ENCODE results near the gene USP35. TPM values are rescaled to one million over a fixed set of nuclear protein-coding genes. Genes with fewer than 3 reads are reported as not detected.

The USP35 gene
- total RNA-seq, 4 donors from 2014 or later = 7.1 to 14.5 (median 10.6) TPM

- no peak overlapping the region for H3K27ac ChIP-seq
- no peaks in the 10 kb centered on the region for H3K9me3 ChIP-seq
- WGBS, 2 donors (ENCODE audit: low coverage in 1 of 2) = no CpG with 5 or more reads among the region's 40 CpGs
- no peak overlapping the region for H3K4me3 ChIP-seq
- peaks cover 0 to 33% (median 3%) of the 10 kb centered on the region in 3 donors for H3K4me1 ChIP-seq
- no peaks in the 10 kb centered on the region for H3K27me3 ChIP-seq
- H3K36me3 ChIP-seq = peaks cover 0 to 52% of the 10 kb centered on the region in 2 donors
- no peak for TF ChIP-seq POLR2AphosphoS5 (IDR thresholded peaks at IDR 0.05)
- no peak for TF ChIP-seq POLR2A (IDR thresholded peaks at IDR 0.05)
- TF ChIP-seq CTCF (IDR thresholded peaks at IDR 0.05) = no peak
- no peak for TF ChIP-seq EP300 (IDR thresholded peaks at IDR 0.05)
- no peak for ATAC-seq
These were observed 8.0 kb downstream of the USP35 start for GRCh38 chr11:78196661-78197091.

GRCh38 chr11:78197816-78198215, 9.1 kb downstream of the USP35 start:
- Histone ChIP-seq H3K9me3 (no peaks in the 10 kb centered on the region), H3K27me3 (no peaks in the 10 kb centered on the region), H3K36me3 (peaks cover 0 to 63% of the 10 kb centered on the region in 2 donors), H3K4me3 (no peak overlapping the region), H3K27ac (no peak overlapping the region), H3K4me1 (peaks cover 0 to 23% (median 1%) of the 10 kb centered on the region in 3 donors)
- ATAC-seq = no peak
- TF ChIP-seq CTCF (IDR thresholded peaks at IDR 0.05) (no peak), EP300 (IDR thresholded peaks at IDR 0.05) (no peak), POLR2AphosphoS5 (IDR thresholded peaks at IDR 0.05) (no peak), POLR2A (IDR thresholded peaks at IDR 0.05) (no peak)
- 80% methylated on average over 1 of the region's 8 CpGs; no CpG with 5 or more reads in 1 of the 2 donors for WGBS, 2 donors (ENCODE audit: low coverage in 1 of 2)

GRCh38 chr11:78199015-78199652, 10.4 kb downstream of the USP35 start:
- TF ChIP-seq EP300 (IDR thresholded peaks at IDR 0.05) = no peak
- TF ChIP-seq POLR2A (IDR thresholded peaks at IDR 0.05) = no peak
- TF ChIP-seq CTCF (IDR thresholded peaks at IDR 0.05) = no peak
- no peak for TF ChIP-seq POLR2AphosphoS5 (IDR thresholded peaks at IDR 0.05)
- Histone ChIP-seq H3K4me3 (no peak overlapping the region), H3K36me3 (peaks cover 0 to 67% of the 10 kb centered on the region in 2 donors), H3K27ac (no peak overlapping the region), H3K4me1 (peaks cover 0 to 16% (median 0%) of the 10 kb centered on the region in 3 donors), H3K27me3 (no peaks in the 10 kb centered on the region), H3K9me3 (no peaks in the 10 kb centered on the region)
- WGBS, 2 donors (ENCODE audit: low coverage in 1 of 2) = 93% methylated on average over 2 of the region's 6 CpGs; no CpG with 5 or more reads in 1 of the 2 donors
- ATAC-seq = no peak

- Histone ChIP-seq H3K9me3 (no peaks in the 10 kb centered on the region), H3K4me1 (peaks cover 0 to 16% (median 0%) of the 10 kb centered on the region in 3 donors), H3K27me3 (no peaks in the 10 kb centered on the region), H3K36me3 (peaks cover 0 to 67% of the 10 kb centered on the region in 2 donors), H3K27ac (no peak overlapping the region), H3K4me3 (no peak overlapping the region)
- ATAC-seq = no peak
- 100% methylated on average over 3 of the region's 5 CpGs; no CpG with 5 or more reads in 1 of the 2 donors for WGBS, 2 donors (ENCODE audit: low coverage in 1 of 2)
- TF ChIP-seq EP300 (IDR thresholded peaks at IDR 0.05) (no peak), CTCF (IDR thresholded peaks at IDR 0.05) (no peak), POLR2A (IDR thresholded peaks at IDR 0.05) (no peak), POLR2AphosphoS5 (IDR thresholded peaks at IDR 0.05) (no peak)
These were observed 10.9 kb downstream of the USP35 start for GRCh38 chr11:78199653-78200015.

- H3K4me3 ChIP-seq = no peak overlapping the region
- H3K9me3 ChIP-seq = no peaks in the 10 kb centered on the region
- H3K27me3 ChIP-seq = no peaks in the 10 kb centered on the region
- peaks cover 0 to 16% (median 0%) of the 10 kb centered on the region in 3 donors for H3K4me1 ChIP-seq
- no peak for ATAC-seq
- 100% methylated on average over 1 of the region's 4 CpGs; no CpG with 5 or more reads in 1 of the 2 donors for whole genome bisulfite sequencing, 2 donors (ENCODE audit: low coverage in 1 of 2)
- no peak overlapping the region for H3K27ac ChIP-seq
- TF ChIP-seq POLR2A (IDR thresholded peaks at IDR 0.05) (no peak), EP300 (IDR thresholded peaks at IDR 0.05) (no peak)
- peaks cover 0 to 67% of the 10 kb centered on the region in 2 donors for H3K36me3 ChIP-seq
These were observed 11.3 kb downstream of the USP35 start for GRCh38 chr11:78200061-78200460.
